Activated CD8-positive, alpha-beta T cell treated with anti-CD3 and anti-CD28 coated beads for 36 hours (primary cell): ENCODE results near the gene SNRK. TPM values are rescaled to one million over a fixed set of nuclear protein-coding genes. Genes with fewer than 3 reads are reported as not detected.

Experiments used
- ATAC-seq: fragments of 200-7000 bp; cut with Tn5 transposase; one replicate; pipeline ENCODE4 v1.10.0; 2021; ENCODE audit warnings: mild to moderate bottlenecking, moderate library complexity
- CTCF ChIA-PET: fragments of 350-600 bp; sonication (Branson Sonifier 250); formaldehyde crosslinking; loops from one replicate; lab custom pipeline; 2021; ENCODE audit warnings: antibody characterized with exemption; lab: Charles Lee
- POLR2A ChIA-PET: fragments of 350-600 bp; sonication (Branson Sonifier 250); formaldehyde crosslinking; loops from one replicate; lab custom pipeline; 2021; ENCODE audit warnings: antibody characterized with exemption; lab: Charles Lee
- DNase-seq: peaks from one replicate; pipeline ENCODE4 v3.0.0-alpha.2; 2020
- H3K27ac Mint-ChIP-seq: one replicate; pipeline ENCODE4 v1.8.0; 2021; ENCODE audit warnings: mild to moderate bottlenecking, mixed read lengths
- H3K27me3 Mint-ChIP-seq: one replicate; pipeline ENCODE4 v1.8.0; 2021; ENCODE audit warnings: mixed read lengths
- H3K36me3 Mint-ChIP-seq: one replicate; pipeline ENCODE4 v1.8.0; 2021; ENCODE audit warnings: low read depth, mixed read lengths
- H3K4me1 Mint-ChIP-seq: one replicate; pipeline ENCODE4 v1.8.0; 2021; ENCODE audit warnings: low read depth, mixed read lengths
- H3K4me3 Mint-ChIP-seq: one replicate; pipeline ENCODE4 v1.8.0; 2021; ENCODE audit warnings: mild to moderate bottlenecking, moderate library complexity, mixed read lengths
- H3K9me3 Mint-ChIP-seq: one replicate; pipeline ENCODE4 v1.8.0; 2021; ENCODE audit warnings: mixed read lengths
- intact Hi-C: fragments of 100-400 bp; cut with micrococcal nuclease; formaldehyde crosslinking; loops from one replicate; pipeline ENCODE4 v1.10.0; 2022
- total RNA-seq, 2 experiments: library from RNA; stranded (reverse); gene quantifications; one replicate each; pipeline ENCODE4 v1.2.3, GENCODE V29; 2021
- TF ChIP-seq, protein P1 (sequence below): fragments of 200-600 bp; IDR thresholded peaks from one replicate; pipeline ENCODE4 v1.8.0; 2022; ENCODE audit warnings: antibody characterized with exemption, mild to moderate bottlenecking

The SNRK gene
- total RNA-seq, 2 experiments from 2014 or later: 28.9 to 29.2 TPM

GRCh38 chr3:43346978-43347749 is 60.8 kb downstream of the SNRK start:
- intact Hi-C loops: loop anchor here (5.0 kb wide), 1 partner anchor 55 kb away; no protein-coding TSS in a partner anchor
- CTCF ChIA-PET: interaction anchor here (0.7 to 1.9 kb wide), 14 partner anchors 8 to 386 kb away, joined by 3 to 8 read pairs (median 3); no protein-coding TSS in a partner anchor
- no peaks in the 10 kb centered on the region for H3K27me3 Mint-ChIP-seq
- H3K27ac Mint-ChIP-seq: peak overlapping the region; percentile 99
- H3K4me3 Mint-ChIP-seq: peak overlapping the region; percentile 61
- ATAC-seq (peak; percentile 58), DNase-seq (peak; percentile 76)
- TF ChIP-seq, protein P1, sequence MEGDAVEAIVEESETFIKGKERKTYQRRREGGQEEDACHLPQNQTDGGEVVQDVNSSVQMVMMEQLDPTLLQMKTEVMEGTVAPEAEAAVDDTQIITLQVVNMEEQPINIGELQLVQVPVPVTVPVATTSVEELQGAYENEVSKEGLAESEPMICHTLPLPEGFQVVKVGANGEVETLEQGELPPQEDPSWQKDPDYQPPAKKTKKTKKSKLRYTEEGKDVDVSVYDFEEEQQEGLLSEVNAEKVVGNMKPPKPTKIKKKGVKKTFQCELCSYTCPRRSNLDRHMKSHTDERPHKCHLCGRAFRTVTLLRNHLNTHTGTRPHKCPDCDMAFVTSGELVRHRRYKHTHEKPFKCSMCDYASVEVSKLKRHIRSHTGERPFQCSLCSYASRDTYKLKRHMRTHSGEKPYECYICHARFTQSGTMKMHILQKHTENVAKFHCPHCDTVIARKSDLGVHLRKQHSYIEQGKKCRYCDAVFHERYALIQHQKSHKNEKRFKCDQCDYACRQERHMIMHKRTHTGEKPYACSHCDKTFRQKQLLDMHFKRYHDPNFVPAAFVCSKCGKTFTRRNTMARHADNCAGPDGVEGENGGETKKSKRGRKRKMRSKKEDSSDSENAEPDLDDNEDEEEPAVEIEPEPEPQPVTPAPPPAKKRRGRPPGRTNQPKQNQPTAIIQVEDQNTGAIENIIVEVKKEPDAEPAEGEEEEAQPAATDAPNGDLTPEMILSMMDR: no peak
- H3K36me3 Mint-ChIP-seq: peaks cover 88% of the 10 kb centered on the region
- H3K9me3 Mint-ChIP-seq: peaks cover 19% of the 10 kb centered on the region
- POLR2A ChIA-PET: interaction anchor here (0.8 to 2.4 kb wide), 6 partner anchors 10 to 49 kb away, joined by 3 to 8 read pairs (median 4); no protein-coding TSS in a partner anchor
- H3K4me1 Mint-ChIP-seq: peaks cover 81% of the 10 kb centered on the region

- CTCF ChIA-PET: interaction anchor here (0.9 to 1.5 kb wide), 4 partner anchors 9 to 226 kb away, joined by 3 to 4 read pairs (median 3); no protein-coding TSS in a partner anchor
- ATAC-seq: no peak
- Mint-ChIP-seq H3K4me3 (peak overlapping the region; percentile 61), H3K9me3 (peaks cover 24% of the 10 kb centered on the region), H3K36me3 (peaks cover 87% of the 10 kb centered on the region), H3K27ac (peak overlapping the region; percentile 99), H3K4me1 (peaks cover 76% of the 10 kb centered on the region), H3K27me3 (no peaks in the 10 kb centered on the region)
- DNase-seq: no peak
- POLR2A ChIA-PET: interaction anchor here (0.9 to 2.4 kb wide), 4 partner anchors 22 to 49 kb away, joined by 3 to 8 read pairs (median 3); no protein-coding TSS in a partner anchor
- intact Hi-C loops: loop anchor here (5.0 kb wide), 1 partner anchor 55 kb away; no protein-coding TSS in a partner anchor
- TF ChIP-seq, protein P1: no peak
These were observed 61.4 kb downstream of the SNRK start for GRCh38 chr3:43347774-43348173.

DNA sequence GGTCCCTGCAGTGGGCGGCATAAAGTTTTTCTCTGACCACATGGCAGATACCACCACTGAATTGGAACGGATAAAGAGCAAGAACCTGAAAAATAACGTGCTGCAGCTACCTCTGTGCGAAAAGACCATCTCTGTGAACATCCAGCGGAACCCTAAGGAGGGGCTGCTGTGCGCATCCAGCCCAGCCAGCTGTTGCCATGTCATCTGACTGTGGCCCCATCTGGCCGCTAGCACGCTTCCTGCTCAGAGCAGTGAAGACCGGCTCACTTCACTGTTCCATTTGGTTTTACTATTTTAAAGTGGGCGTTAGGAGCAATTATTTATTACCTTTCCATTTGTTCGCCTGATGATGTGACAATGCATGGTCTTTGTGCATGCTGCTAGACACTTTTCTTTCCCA is 62.0 kb downstream of the SNRK start:
- Mint-ChIP-seq H3K36me3 (peaks cover 86% of the 10 kb centered on the region), H3K4me3 (no peak overlapping the region), H3K4me1 (peaks cover 71% of the 10 kb centered on the region), H3K27me3 (no peaks in the 10 kb centered on the region), H3K27ac (peak overlapping the region; percentile 99), H3K9me3 (peaks cover 28% of the 10 kb centered on the region)
- TF ChIP-seq, protein P1: no peak
- CTCF ChIA-PET: interaction anchor here (1.5 kb wide), 2 partner anchors 155 to 169 kb away, joined by 3 to 4 read pairs; no protein-coding TSS in a partner anchor
- ATAC-seq (no peak), DNase-seq (peak; percentile 23)
- intact Hi-C loops: loop anchor here (5.0 kb wide), 1 partner anchor 56 kb away; no protein-coding TSS in a partner anchor
- POLR2A ChIA-PET: interaction anchor here (0.9 to 2.4 kb wide), 4 partner anchors 23 to 49 kb away, joined by 3 to 8 read pairs (median 3); no protein-coding TSS in a partner anchor

- peaks cover 86% of the 10 kb centered on the region for H3K36me3 Mint-ChIP-seq
- no peak for ATAC-seq
- TF ChIP-seq, protein P1: no peak
- DNase-seq: no peak
- peak overlapping the region; percentile 99 for H3K27ac Mint-ChIP-seq
- intact Hi-C loops: loop anchor here (5.0 kb wide), 1 partner anchor 57 kb away; no protein-coding TSS in a partner anchor
- H3K9me3 Mint-ChIP-seq: peaks cover 35% of the 10 kb centered on the region
- peaks cover 64% of the 10 kb centered on the region for H3K4me1 Mint-ChIP-seq
- no peaks in the 10 kb centered on the region for H3K27me3 Mint-ChIP-seq
- POLR2A ChIA-PET: interaction anchor here (1.4 to 1.5 kb wide), 2 partner anchors 23 to 50 kb away, joined by 3 read pairs; no protein-coding TSS in a partner anchor
- no peak overlapping the region for H3K4me3 Mint-ChIP-seq
- CTCF ChIA-PET: interaction anchor here (1.3 to 1.5 kb wide), 2 partner anchors 21 to 154 kb away, joined by 3 to 4 read pairs; no protein-coding TSS in a partner anchor
These were observed 62.7 kb downstream of the SNRK start for GRCh38 chr3:43348852-43349574.
